GM12892 (cell line): ENCODE results near the gene AGPAT4.

Source experiments
- POLR2A ChIP-seq: IDR thresholded peaks from 2 replicates; pipeline ENCODE4 v1.6.1; 2011; ENCODE audit warnings: low read depth, low read length, control low read depth
- POLR2AphosphoS5 ChIP-seq: IDR thresholded peaks from 2 replicates; pipeline ENCODE4 v1.6.1; 2011; ENCODE audit warnings: low read depth, low read length, control low read depth
- TAF1 ChIP-seq: IDR thresholded peaks from 2 replicates; pipeline ENCODE4 v1.6.1; 2011; ENCODE audit warnings: low read depth, mild to moderate bottlenecking, control low read depth, low read length, borderline replicate concordance

DNA sequence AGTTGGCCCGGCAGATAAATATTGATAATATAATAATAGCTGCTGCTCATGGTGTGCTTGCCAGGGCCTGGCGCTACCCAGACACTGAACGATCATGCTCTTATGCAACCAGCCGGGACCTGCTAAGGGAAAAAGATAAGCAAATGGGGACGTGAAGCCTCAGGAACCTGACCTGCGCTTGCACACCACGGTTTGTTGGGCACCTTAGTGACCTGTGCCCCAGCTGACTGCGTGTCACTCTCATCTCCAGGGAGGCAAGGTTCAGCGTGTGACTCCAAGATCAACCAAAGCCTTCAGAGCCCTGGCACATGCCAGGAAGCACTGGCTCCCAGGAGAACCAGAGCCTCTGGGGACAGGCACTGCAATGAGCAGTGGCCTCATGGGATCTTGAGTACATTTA is 111.1 kb downstream of the AGPAT4 start:
- no peak for TF ChIP-seq POLR2A
- no peak for TF ChIP-seq TAF1
- TF ChIP-seq POLR2AphosphoS5, result no peak
